ENCODE results near the gene HEXD. TPM values are rescaled to one million over a fixed set of nuclear protein-coding genes. Genes with fewer than 3 reads are reported as not detected.

HEXD gene
- 6.0 and 12.0 TPM in 2 replicates for total RNA-seq

GRCh38 chr17:82418001-82418986 lies at the start of gene HEXD, which contains the start of gene OGFOD3:
HEXD (plus strand) TSS chr17:82418347; CDS start chr17:82419800, 1,453 bp downstream.
OGFOD3 (minus strand) TSS chr17:82418586; CDS start chr17:82418485, 101 bp downstream.

GRCh38 chr17:82371333-82372248 lies 46.6 kb upstream of the HEXD start, which contains the start of gene UTS2R:
UTS2R (plus strand) TSS chr17:82371765; CDS start chr17:82374325, 2,560 bp downstream.

GRCh38 chr17:82450357-82451106 lies 32.4 kb downstream of the HEXD start, which contains the start of gene CYBC1:
CYBC1 (minus strand) TSS chr17:82450752; CDS start chr17:82449254, 1,498 bp downstream.

DNA sequence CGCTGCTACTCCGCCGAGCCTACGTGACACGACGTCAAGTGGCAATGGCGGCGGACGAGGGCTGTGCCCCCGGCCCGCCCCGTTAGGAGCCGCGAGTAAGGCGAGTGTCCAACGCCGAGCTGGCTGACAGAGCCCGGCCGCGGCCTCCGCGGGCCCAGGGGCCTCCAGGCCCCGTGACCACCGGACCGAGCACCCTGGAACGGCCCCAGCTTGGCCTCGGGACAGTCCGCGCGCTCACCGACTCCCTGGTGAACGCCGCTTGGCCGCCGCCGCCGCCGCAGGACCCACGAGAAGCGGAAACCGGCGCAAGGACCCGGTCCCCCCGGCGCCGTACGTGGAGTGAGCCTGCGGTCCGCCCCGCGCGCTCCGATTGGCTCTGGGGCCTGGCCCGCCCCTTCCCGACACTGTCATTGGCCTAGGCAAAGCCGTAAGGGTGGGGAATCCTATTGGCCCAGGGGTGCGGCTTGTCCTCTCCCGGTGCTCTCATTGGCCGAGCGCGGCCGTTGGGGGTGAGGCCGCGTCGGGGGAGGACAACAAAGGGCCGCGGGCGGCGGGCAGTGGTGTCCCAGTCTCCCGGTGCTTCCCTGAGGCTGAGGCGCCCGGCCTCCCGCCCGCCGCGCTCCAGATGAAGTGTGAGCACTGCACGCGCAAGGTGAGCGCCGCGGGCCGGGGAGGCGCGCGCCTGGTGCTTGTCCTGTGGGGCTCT lies 40.2 kb downstream of the HEXD start, which contains the start of gene NARF:
Gene NARF, plus strand, starts transcription at position 563 of the 706 bp plus-strand sequence. Its CDS starts 63 bp downstream, at position 626.

Small RNAs within 50 kb of the gene (small RNA-seq; reads per million reads assigned to genes)
- gene RF00019 (ENCODE audit: low replicate concordance), result not detected

Other genes with a start within 250 kb of the HEXD start
- 24.5 and 28.9 TPM in 2 replicates for gene CCDC57, start 205.5 kb upstream of the HEXD start, total RNA-seq
- 347 and 438 TPM in 2 replicates for gene SLC16A3, start 189.3 kb upstream of the HEXD start, total RNA-seq
- 58.4 and 58.6 TPM in 2 replicates for gene CSNK1D, start 144.6 kb upstream of the HEXD start, total RNA-seq
- gene CD7, start 100.7 kb upstream of the HEXD start, total RNA-seq, result 0.66 TPM in 1 of 2 replicates, not detected in the other
- gene SECTM1, start 84.6 kb upstream of the HEXD start, total RNA-seq, result 15.2 and 36.3 TPM in 2 replicates
- not detected in 2 replicates for gene TEX19, start 59.1 kb upstream of the HEXD start, total RNA-seq
- not detected in 2 replicates for gene UTS2R, start 46.6 kb upstream of the HEXD start, total RNA-seq
- gene OGFOD3, start 239 bp downstream of the HEXD start, total RNA-seq, result 32.8 and 38.9 TPM in 2 replicates
- gene CYBC1, start 32.4 kb downstream of the HEXD start, total RNA-seq, result 60.4 and 66.7 TPM in 2 replicates
- 37.2 and 45.1 TPM in 2 replicates for gene NARF, start 40.4 kb downstream of the HEXD start, total RNA-seq
- gene FOXK2, start 101.4 kb downstream of the HEXD start, total RNA-seq, result 44.6 and 48.0 TPM in 2 replicates
- gene WDR45B, start 230.1 kb downstream of the HEXD start, total RNA-seq, result 43.1 and 65.4 TPM in 2 replicates

All from placental pericyte (primary cell).